ENCODE measurements around the gene PEX7.
A peak's percentile ranks its signal among the peaks of the same experiment; 100 is the strongest.

The PEX7 gene

DNA sequence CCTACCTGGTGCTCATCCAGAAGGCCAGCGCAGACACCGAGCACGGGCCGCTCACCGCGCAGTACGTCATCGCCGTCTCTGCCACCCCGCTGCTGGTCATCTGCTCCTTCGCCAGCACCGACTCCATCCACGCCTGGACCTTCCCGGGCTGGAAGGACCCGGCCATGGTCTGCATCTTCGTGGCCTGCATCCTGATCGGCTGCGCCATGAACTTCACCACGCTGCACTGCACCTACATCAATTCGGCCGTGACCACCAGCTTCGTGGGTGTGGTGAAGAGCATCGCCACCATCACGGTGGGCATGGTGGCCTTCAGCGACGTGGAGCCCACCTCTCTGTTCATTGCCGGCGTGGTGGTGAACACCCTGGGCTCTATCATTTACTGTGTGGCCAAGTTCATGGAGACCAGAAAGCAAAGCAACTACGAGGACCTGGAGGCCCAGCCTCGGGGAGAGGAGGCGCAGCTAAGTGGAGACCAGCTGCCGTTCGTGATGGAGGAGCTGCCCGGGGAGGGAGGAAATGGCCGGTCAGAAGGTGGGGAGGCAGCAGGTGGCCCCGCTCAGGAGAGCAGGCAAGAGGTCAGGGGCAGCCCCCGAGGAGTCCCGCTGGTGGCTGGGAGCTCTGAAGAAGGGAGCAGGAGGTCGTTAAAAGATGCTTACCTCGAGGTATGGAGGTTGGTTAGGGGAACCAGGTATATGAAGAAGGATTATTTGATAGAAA lies 101.7 kb downstream of the PEX7 start:
- Histone ChIP-seq H2AFZ (ENCODE audit: low read depth, low read length) (no peak overlapping the region), H2BK120ac (ENCODE audit: low read depth, low read length) (no peak overlapping the region), H3K4me3 (ENCODE audit: insufficient read depth in 1 of 2, low read depth in 1 of 2, low read length in 2 of 2) (no peak overlapping the region), H3K27me3 (ENCODE audit: control insufficient read depth in 1 of 2, insufficient read depth in 1 of 2, low read length in 2 of 2) (peaks cover 27 to 69% of the 10 kb centered on the region in 2 experiments), H3K27ac (ENCODE audit: low read length, poor library complexity, severe bottlenecking) (no peak overlapping the region), H2BK5ac (ENCODE audit: low read depth, low read length, poor library complexity, severe bottlenecking) (no peak overlapping the region), H3K14ac (ENCODE audit: low read length in 2 of 2) (peak overlapping the region in 1 of 2 experiments; percentile 31), H3K36me3 (ENCODE audit: control insufficient read depth in 1 of 2, insufficient read depth in 2 of 2, low read depth in 1 of 2, low read length in 2 of 2) (no peaks in the 10 kb centered on the region), H3K9me3 (ENCODE audit: control insufficient read depth, low read length) (no peaks in the 10 kb centered on the region), H3K18ac (ENCODE audit: low read depth in 1 of 2, low read length in 2 of 2) (no peak overlapping the region), H3K23ac (ENCODE audit: low read length in 2 of 2) (peak overlapping the region in 1 of 2 experiments; percentile 5), H4K8ac (ENCODE audit: low read length) (no peak overlapping the region), H4K91ac (ENCODE audit: low read length) (no peak overlapping the region), H3K4ac (ENCODE audit: low read depth in 1 of 2, low read length in 2 of 2) (no peak overlapping the region), H3K79me1 (replicated peaks; ENCODE audit: low read length, poor library complexity, severe bottlenecking) (no peaks in the 10 kb centered on the region), H3K9ac (ENCODE audit: low read length) (no peak overlapping the region), H2AK5ac (ENCODE audit: low read length, severe bottlenecking) (no peak overlapping the region), H2BK12ac (ENCODE audit: low read length in 2 of 2) (no peak overlapping the region), H3K4me1 (ENCODE audit: control insufficient read depth, insufficient read depth, low read depth, low read length) (peaks cover 22% of the 10 kb centered on the region), H3K4me2 (ENCODE audit: low read length, poor library complexity, severe bottlenecking) (no peak overlapping the region), H2BK15ac (ENCODE audit: low read depth, poor library complexity, severe bottlenecking) (no peak overlapping the region)
- WGBS = 92% methylated on average over 40 of the region's 40 CpGs
- no peak for DNase-seq

DNA sequence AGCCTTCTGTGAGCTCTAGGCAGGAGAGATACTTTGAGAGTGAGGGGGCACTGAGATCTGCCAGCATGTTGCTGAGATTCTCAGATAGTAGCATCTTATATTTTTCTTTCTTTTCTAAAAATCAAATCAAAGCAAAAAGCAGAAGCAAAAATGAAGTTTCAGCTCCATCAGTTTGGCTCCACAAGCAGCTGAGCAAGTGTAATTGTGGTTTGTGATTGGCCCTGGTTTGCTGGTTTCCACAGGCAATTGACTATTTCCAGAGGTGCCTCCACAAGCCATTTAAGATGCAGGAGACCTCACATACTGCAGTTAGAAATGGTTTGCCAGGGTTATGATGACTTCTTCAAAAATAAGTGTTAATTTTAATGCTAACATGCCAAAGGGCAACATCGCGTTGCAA lies 104.0 kb downstream of the PEX7 start:
- H3K36me3 ChIP-seq (ENCODE audit: control insufficient read depth in 1 of 2, insufficient read depth in 2 of 2, low read depth in 1 of 2, low read length in 2 of 2) = no peaks in the 10 kb centered on the region
- 96% methylated on average over 2 of the region's 2 CpGs for WGBS
- peaks cover 20 to 52% of the 10 kb centered on the region in 2 experiments for H3K27me3 ChIP-seq (ENCODE audit: control insufficient read depth in 1 of 2, insufficient read depth in 1 of 2, low read length in 2 of 2)
- H2BK5ac ChIP-seq (ENCODE audit: low read depth, low read length, poor library complexity, severe bottlenecking) = no peak overlapping the region
- H3K4me1 ChIP-seq (ENCODE audit: control insufficient read depth, insufficient read depth, low read depth, low read length) = peaks cover 13% of the 10 kb centered on the region
- H4K8ac ChIP-seq (ENCODE audit: low read length) = no peak overlapping the region
- H2BK15ac ChIP-seq (ENCODE audit: low read depth, poor library complexity, severe bottlenecking) = no peak overlapping the region
- no peaks in the 10 kb centered on the region for H3K79me1 ChIP-seq (replicated peaks; ENCODE audit: low read length, poor library complexity, severe bottlenecking)
- H3K9me3 ChIP-seq (ENCODE audit: control insufficient read depth, low read length) = no peaks in the 10 kb centered on the region
- H3K23ac ChIP-seq (ENCODE audit: low read length in 2 of 2) = no peak overlapping the region
- H2BK12ac ChIP-seq (ENCODE audit: low read length in 2 of 2) = no peak overlapping the region
- H3K14ac ChIP-seq (ENCODE audit: low read length in 2 of 2) = no peak overlapping the region
- no peak for DNase-seq
- H3K4me3 ChIP-seq (ENCODE audit: insufficient read depth in 1 of 2, low read depth in 1 of 2, low read length in 2 of 2) = no peak overlapping the region
- no peak overlapping the region for H3K4ac ChIP-seq (ENCODE audit: low read depth in 1 of 2, low read length in 2 of 2)
- no peak overlapping the region for H2AK5ac ChIP-seq (ENCODE audit: low read length, severe bottlenecking)
- no peak overlapping the region for H3K18ac ChIP-seq (ENCODE audit: low read depth in 1 of 2, low read length in 2 of 2)
- no peak overlapping the region for H2AFZ ChIP-seq (ENCODE audit: low read depth, low read length)
- no peak overlapping the region for H2BK120ac ChIP-seq (ENCODE audit: low read depth, low read length)
- no peak overlapping the region for H3K27ac ChIP-seq (ENCODE audit: low read length, poor library complexity, severe bottlenecking)
- H3K4me2 ChIP-seq (ENCODE audit: low read length, poor library complexity, severe bottlenecking) = no peak overlapping the region
- H4K91ac ChIP-seq (ENCODE audit: low read length) = no peak overlapping the region
- H3K9ac ChIP-seq (ENCODE audit: low read length) = no peak overlapping the region

DNA sequence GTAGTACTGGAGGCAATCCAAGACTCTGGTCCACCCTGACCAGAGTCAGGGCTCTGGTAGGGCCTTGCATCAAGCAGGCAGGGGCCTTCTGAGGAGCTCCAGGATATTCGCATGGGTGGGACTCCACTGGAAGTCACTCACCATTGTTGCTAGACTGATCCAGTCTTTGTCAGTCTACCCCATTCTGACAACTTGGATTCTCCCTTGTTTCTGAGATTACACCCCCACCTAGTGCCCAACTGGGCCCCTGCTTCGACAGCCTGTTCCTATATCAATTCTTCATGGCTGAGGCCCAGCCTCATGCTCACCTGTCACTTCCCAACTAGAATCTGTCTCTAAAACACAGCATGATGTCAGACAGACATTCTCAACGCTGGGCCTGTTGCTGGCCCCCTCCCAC lies 104.9 kb downstream of the PEX7 start:
- peak; percentile 13 for DNase-seq
- no peak overlapping the region for H4K8ac ChIP-seq (ENCODE audit: low read length)
- H2AFZ ChIP-seq (ENCODE audit: low read depth, low read length) = no peak overlapping the region
- 54% methylated on average over 3 of the region's 3 CpGs for WGBS
- H3K4ac ChIP-seq (ENCODE audit: low read depth in 1 of 2, low read length in 2 of 2) = no peak overlapping the region
- no peak overlapping the region for H2BK5ac ChIP-seq (ENCODE audit: low read depth, low read length, poor library complexity, severe bottlenecking)
- no peak overlapping the region for H3K14ac ChIP-seq (ENCODE audit: low read length in 2 of 2)
- no peak overlapping the region for H4K91ac ChIP-seq (ENCODE audit: low read length)
- no peak overlapping the region for H2BK120ac ChIP-seq (ENCODE audit: low read depth, low read length)
- no peak overlapping the region for H3K27ac ChIP-seq (ENCODE audit: low read length, poor library complexity, severe bottlenecking)
- H3K4me1 ChIP-seq (ENCODE audit: control insufficient read depth, insufficient read depth, low read depth, low read length) = peaks cover 3% of the 10 kb centered on the region
- H3K4me3 ChIP-seq (ENCODE audit: insufficient read depth in 1 of 2, low read depth in 1 of 2, low read length in 2 of 2) = no peak overlapping the region
- no peaks in the 10 kb centered on the region for H3K9me3 ChIP-seq (ENCODE audit: control insufficient read depth, low read length)
- H3K4me2 ChIP-seq (ENCODE audit: low read length, poor library complexity, severe bottlenecking) = no peak overlapping the region
- H2AK5ac ChIP-seq (ENCODE audit: low read length, severe bottlenecking) = no peak overlapping the region
- no peaks in the 10 kb centered on the region for H3K79me1 ChIP-seq (replicated peaks; ENCODE audit: low read length, poor library complexity, severe bottlenecking)
- no peak overlapping the region for H2BK15ac ChIP-seq (ENCODE audit: low read depth, poor library complexity, severe bottlenecking)
- H3K23ac ChIP-seq (ENCODE audit: low read length in 2 of 2) = no peak overlapping the region
- no peaks in the 10 kb centered on the region for H3K36me3 ChIP-seq (ENCODE audit: control insufficient read depth in 1 of 2, insufficient read depth in 2 of 2, low read depth in 1 of 2, low read length in 2 of 2)
- peaks cover 19 to 43% of the 10 kb centered on the region in 2 experiments for H3K27me3 ChIP-seq (ENCODE audit: control insufficient read depth in 1 of 2, insufficient read depth in 1 of 2, low read length in 2 of 2)
- H2BK12ac ChIP-seq (ENCODE audit: low read length in 2 of 2) = no peak overlapping the region
- no peak overlapping the region for H3K9ac ChIP-seq (ENCODE audit: low read length)
- H3K18ac ChIP-seq (ENCODE audit: low read depth in 1 of 2, low read length in 2 of 2) = no peak overlapping the region

DNA sequence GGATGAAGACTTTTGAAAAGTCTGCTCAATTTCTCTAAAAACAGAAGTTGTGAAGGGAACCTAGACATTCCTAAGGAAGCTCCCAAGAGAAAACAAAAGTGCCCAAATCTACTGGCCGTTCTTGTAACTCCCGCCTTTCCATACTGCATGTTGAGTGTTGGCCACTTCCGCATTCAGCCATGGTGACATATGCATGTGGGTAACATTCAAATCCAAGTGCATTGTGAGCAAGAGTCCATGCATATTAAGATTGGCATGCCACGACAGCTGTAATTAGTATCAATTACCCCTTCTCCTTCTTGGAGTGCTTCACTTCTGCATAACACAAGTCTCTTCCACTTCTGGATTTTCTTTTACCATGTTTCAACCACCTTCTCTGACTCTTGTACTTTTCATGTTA lies 108.1 kb downstream of the PEX7 start:
- Histone ChIP-seq H3K18ac (ENCODE audit: low read depth in 1 of 2, low read length in 2 of 2) (no peak overlapping the region), H3K4me3 (ENCODE audit: insufficient read depth in 1 of 2, low read depth in 1 of 2, low read length in 2 of 2) (no peak overlapping the region), H2AFZ (ENCODE audit: low read depth, low read length) (no peak overlapping the region), H2BK12ac (ENCODE audit: low read length in 2 of 2) (no peak overlapping the region), H3K9ac (ENCODE audit: low read length) (no peak overlapping the region), H3K36me3 (ENCODE audit: control insufficient read depth in 1 of 2, insufficient read depth in 2 of 2, low read depth in 1 of 2, low read length in 2 of 2) (no peaks in the 10 kb centered on the region), H3K27me3 (ENCODE audit: control insufficient read depth in 1 of 2, insufficient read depth in 1 of 2, low read length in 2 of 2) (peaks cover 4 to 29% of the 10 kb centered on the region in 2 experiments), H2BK15ac (ENCODE audit: low read depth, poor library complexity, severe bottlenecking) (no peak overlapping the region), H3K4me2 (ENCODE audit: low read length, poor library complexity, severe bottlenecking) (no peak overlapping the region), H4K8ac (ENCODE audit: low read length) (no peak overlapping the region), H2BK5ac (ENCODE audit: low read depth, low read length, poor library complexity, severe bottlenecking) (no peak overlapping the region), H3K79me1 (replicated peaks; ENCODE audit: low read length, poor library complexity, severe bottlenecking) (no peaks in the 10 kb centered on the region), H3K14ac (ENCODE audit: low read length in 2 of 2) (no peak overlapping the region), H2AK5ac (ENCODE audit: low read length, severe bottlenecking) (no peak overlapping the region), H3K4me1 (ENCODE audit: control insufficient read depth, insufficient read depth, low read depth, low read length) (no peaks in the 10 kb centered on the region), H3K23ac (ENCODE audit: low read length in 2 of 2) (no peak overlapping the region), H4K91ac (ENCODE audit: low read length) (no peak overlapping the region), H2BK120ac (ENCODE audit: low read depth, low read length) (no peak overlapping the region), H3K4ac (ENCODE audit: low read depth in 1 of 2, low read length in 2 of 2) (no peak overlapping the region), H3K27ac (ENCODE audit: low read length, poor library complexity, severe bottlenecking) (no peak overlapping the region), H3K9me3 (ENCODE audit: control insufficient read depth, low read length) (no peaks in the 10 kb centered on the region)
- no peak for DNase-seq
- WGBS = 86% methylated on average over 4 of the region's 4 CpGs
